Erythroblast (primary cell): ENCODE data around the gene DNAJB14.

ENCODE experiments used
- GATA1 ChIP-seq: IDR thresholded peaks from 2 replicates; pipeline ENCODE4 v1.6.1; 2011; ENCODE audit warnings: low read depth, mild to moderate bottlenecking, control low read depth, low read length, moderate library complexity
- POLR2A ChIP-seq: IDR thresholded peaks from 2 replicates; pipeline ENCODE4 v1.6.1; 2011; ENCODE audit warnings: mild to moderate bottlenecking, low read length

DNA sequence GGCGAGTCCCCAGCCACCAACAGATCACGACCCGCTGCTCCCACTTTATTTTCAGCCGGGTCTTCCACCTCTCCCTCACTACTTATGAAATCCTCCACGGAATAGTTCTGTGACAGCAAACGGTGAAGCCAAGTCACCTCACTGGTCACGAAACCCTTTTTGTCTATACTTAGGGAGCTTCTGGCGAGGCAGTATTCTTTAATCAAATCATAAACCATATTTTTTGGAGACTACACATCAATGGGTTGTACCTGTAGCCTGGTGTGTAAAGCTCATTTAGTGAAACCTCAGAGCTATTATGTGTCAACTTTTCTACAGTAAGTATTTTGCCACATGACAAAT is 4.5 kb upstream of the DNAJB14 start:
- TF ChIP-seq POLR2A, result no peak
- no peak for TF ChIP-seq GATA1
